Head of caudate nucleus (tissue), 42 donors: Measurements from ENCODE around the gene USP3.
"Not testable (repeated sequence)": the region's sequence is repeated elsewhere in the genome, so short reads cannot be mapped to it uniquely, and the experiment has no call there.

ENCODE experiments used
- DNase-seq, 42 donors: peaks; one replicate each; pipeline versions ENCODE4 v3.0.0 to v3.0.0-alpha.2; 2020 to 2021; ENCODE audit warnings: mixed read lengths in 7 of 42
- intact Hi-C: fragments of 100-400 bp; cut with DNase I; formaldehyde crosslinking; loops from one replicate; pipeline ENCODE4 v1.15.0; 2022

The USP3 gene

DNA sequence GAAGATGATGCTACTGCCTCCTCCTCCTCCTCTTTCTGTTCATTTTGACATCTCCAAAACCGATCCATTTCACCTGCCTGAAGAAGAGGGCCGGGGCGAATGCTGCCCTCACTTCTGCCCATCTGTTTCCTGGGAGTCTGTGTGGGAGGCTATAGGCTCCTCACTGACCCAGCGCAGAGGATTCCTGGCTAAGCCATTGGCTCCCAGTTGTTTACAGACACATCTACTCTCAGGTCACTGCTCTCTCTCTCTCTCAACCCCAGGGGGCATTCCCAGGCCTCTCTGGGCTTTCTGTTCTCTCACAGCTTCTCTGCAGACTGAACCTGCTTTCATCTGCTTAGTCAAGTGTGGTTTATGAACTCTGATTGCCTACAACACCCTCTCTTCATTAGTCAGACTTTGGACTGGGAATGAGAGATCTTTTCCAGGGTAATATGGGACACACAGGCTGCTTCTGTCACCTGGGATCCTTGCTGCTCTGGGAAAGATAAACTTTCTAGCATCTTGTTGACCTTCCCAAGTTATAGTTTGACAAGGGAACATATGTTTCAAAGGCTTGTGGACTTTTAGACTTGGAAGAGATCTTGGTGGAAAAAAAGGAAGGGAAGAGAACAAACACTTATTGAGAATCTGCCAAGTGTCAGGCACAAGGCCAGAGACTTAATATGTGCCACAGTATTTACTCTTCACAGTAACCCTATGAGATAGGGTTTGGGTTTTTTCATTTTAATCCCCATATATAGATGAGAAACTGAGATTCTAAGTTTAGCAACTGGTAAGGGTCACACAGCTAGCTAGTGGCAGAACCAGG is 30.2 kb upstream of the USP3 start:
- DNase-seq = no peak
- intact Hi-C loops = no loop called here

- DNase-seq = peak in 1 of 42 donors; percentile 18
- intact Hi-C loops = no loop called here
Observed at GRCh38 chr15:63474810-63475316, 29.5 kb upstream of the USP3 start.

GRCh38 chr15:63475707-63476106 is 28.7 kb upstream of the USP3 start:
- intact Hi-C loops = no loop called here
- DNase-seq = no peak

- intact Hi-C loops = no loop called here
- no peak for DNase-seq
Observed at GRCh38 chr15:63476229-63476632, 28.2 kb upstream of the USP3 start.

- intact Hi-C loops = no loop called here
- DNase-seq = no peak
Observed at GRCh38 chr15:63478243-63478642, 26.1 kb upstream of the USP3 start.

DNA sequence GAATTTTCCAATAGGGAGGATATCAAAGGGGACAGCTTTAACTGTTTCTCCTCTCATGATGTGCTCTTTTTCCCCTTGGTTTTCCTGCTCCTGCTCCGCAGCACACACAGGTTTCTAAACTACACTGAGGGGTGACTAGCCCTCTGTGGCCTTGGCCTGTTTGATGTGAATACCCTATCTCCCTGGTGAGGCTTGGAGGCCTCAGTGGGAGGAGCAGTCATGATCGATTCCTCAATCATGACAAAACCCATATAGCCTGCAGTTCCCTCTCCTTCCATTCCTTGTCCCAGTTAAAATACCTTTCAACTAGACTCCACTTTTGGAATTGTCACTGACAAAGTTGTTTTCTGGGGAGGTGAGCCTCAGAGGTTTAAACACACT is 24.0 kb upstream of the USP3 start:
- intact Hi-C loops = no loop called here
- DNase-seq = no peak

GRCh38 chr15:63481105-63481810 is 23.1 kb upstream of the USP3 start:
- intact Hi-C loops = no loop called here
- DNase-seq = no peak

DNA sequence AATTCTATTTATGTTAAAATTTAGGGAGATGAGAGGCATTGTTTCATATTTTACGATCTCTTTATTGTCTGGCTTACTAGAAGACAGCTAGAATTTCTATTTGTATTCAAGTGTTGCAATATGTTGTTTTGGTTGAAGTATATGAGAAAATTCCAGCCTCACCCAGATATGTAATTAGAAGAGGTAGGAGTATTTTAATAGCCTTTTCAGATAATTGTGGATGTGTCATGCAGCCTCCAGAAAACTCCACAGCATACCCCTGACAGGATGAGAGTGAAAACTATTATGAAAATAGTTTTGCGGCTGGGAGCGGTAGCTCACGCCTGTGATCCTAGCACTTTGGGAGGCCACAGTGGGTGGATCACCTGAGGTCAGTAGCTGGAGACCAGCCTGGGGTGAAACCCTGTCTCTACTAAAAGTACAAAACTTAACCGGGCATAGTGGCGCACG is 21.5 kb upstream of the USP3 start:
- DNase-seq = peak in 1 of 42 donors; percentile 5
- intact Hi-C loops = no loop called here

- intact Hi-C loops = no loop called here
- no peak for DNase-seq
Observed at GRCh38 chr15:63483521-63484371, 20.6 kb upstream of the USP3 start.

DNA sequence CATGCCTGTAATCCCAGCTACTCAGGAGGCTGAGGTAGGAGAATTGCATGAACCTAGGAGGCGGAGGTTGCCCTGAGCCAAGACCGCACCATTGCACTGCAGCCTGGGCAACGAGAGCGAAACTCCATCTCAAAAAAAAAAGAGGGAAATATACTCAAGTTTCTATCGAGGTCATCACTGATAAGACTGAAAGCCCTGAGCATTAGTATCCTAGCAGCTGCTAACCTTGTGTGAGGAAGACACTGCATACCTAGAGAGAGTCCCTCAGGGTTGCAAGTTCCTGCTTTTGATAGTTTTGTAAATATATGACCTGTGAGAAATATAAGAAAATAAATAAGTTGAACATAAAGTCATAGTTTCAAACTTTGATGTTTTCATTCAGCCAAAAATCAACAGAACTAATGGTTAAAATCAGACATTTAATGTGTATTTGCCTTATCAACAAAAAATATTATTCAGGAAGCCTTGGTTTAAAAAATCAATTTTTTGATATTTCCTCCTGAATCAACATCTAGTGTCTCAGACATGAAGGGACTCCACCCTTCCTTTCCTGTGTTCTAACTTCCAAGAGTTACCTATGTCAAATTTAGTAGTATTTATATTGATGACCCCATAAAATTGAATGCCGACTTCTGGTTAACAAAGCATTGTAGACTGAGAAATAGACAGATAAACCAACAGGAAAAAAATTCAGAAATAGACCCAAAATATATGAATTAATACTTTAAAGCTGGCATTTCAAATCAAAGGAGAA is 19.8 kb upstream of the USP3 start:
- intact Hi-C loops = no loop called here
- no peak for DNase-seq

DNA sequence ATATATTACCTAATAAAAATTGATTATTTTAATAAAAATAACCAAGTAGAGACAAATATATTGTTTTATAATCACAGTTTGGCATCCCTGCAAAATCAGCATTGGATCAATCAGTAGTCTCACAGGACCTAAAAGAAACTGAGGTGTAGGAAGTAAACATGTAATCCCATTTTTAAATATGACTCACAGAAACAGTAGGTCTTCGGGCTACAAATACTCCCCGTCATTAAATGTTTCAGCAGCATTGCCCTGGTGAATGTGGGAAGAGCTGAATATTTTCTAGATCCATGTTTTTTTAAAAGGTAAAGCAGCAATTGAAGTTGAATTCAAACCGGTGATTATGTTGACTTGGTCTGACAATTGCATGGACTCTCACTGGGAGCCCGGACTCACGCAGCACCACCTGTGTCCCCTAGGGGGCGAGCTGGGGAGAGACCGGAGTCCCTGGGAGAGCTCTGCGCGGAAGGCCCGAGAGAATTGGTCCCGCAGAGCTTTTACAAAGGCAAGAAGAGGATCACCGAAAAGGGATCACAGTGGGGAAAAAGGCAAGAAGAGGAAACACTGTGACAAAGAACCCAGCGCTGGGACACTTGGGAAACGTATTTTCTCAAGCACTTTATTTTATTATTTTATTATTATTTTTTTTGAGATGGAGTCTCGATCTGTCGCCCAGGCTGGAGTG is 17.2 kb upstream of the USP3 start:
- intact Hi-C loops = no loop called here
- DNase-seq = peak; percentile 51 to 96 (median 89)

DNA sequence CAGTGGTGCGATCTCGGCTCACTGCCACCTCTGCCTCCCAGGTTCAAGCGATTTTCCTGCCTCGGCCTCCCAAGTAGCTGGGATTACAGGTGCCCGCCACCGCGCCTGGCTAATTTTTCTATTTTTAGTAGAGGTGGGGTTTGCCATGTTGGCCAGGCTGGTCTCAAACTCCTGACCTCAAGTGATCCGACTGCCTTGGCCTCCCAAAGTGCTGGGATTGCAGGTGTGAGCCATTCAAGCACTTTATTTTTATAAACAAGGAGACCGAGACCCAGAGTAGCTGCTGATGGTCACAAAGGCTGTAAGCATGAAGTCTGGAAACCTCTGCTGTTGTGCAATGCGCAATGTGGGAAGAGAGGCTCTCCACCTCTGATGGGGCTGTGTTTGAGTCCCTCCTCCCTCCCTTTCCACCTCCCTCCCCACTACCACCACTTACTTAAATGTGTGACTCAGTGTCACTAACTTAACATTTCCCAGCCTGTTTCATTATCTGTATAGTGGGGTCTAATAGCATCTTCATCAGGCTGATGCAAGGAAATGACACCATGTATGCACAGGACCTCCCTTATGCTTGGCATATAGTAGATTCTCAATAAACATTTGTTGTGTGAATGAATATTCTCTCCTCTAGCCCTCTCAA is 16.5 kb upstream of the USP3 start:
- DNase-seq, intact Hi-C loops: not testable (repeated sequence)

GRCh38 chr15:63488398-63488960 is 15.9 kb upstream of the USP3 start:
- intact Hi-C loops = no loop called here
- peak in 1 of 42 donors; percentile 12 for DNase-seq

- intact Hi-C loops = no loop called here
- DNase-seq = peak in 2 of 42 donors; percentile 6 to 9
Observed at GRCh38 chr15:63489352-63489751, 15.0 kb upstream of the USP3 start.

DNA sequence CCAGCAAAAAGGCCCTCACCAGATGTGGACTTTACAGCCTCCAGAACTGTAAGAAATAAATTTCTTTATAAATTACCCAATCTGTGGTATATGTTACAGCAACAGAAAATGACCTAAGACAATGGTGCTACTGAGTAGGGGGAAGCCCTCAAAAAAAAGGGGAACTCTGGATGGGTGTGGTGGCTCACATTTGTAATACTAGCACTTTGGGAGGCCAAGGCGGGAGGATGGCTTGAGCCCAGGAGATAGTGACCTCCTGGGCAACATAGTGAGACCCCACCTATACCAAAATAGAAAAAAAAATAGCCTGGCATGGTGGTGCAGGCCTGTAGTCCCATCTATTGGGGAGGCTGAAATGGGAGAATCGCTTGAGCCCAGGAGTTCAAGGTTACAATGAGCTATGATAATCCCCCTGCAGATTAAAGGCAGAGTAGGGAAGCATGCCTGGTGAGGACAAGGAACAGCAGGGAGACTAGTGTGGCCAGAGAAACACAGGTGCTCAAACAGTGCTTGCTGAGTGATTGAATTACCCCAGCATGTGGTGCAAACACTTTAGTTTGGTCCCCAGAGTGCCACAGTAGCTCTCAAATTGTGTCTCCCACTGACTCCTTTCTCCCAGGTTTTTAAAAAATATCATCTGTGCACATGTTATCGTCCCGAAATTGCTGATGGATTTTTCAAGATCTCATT is 13.9 kb upstream of the USP3 start:
- DNase-seq = peak in 1 of 42 donors; percentile 36
- intact Hi-C loops = no loop called here

- intact Hi-C loops = no loop called here
- DNase-seq = no peak
Observed at GRCh38 chr15:63491116-63491827, 13.1 kb upstream of the USP3 start.
